GM08714 (cell line): ENCODE results near the gene CNST.
"Not testable (repeated sequence)": the region's sequence is repeated elsewhere in the genome, so short reads cannot be mapped to it uniquely, and the experiment has no call there.

Experiments
- H3K4me3 ChIP-seq: fragments of 200-500 bp; sonication (Bioruptor generic); 2 replicates; pipeline ENCODE4 v1.5.1; 2014; ENCODE audit warnings: mild to moderate bottlenecking, low read length, inconsistent platforms
- ZNF274 ChIP-seq: IDR thresholded peaks from 2 replicates; pipeline ENCODE4 v1.6.1; 2012; ENCODE audit warnings: mild to moderate bottlenecking, low read depth, low read length

CNST gene

GRCh38 chr1:246587606-246588005 is 21.4 kb downstream of the CNST start:
- no peak overlapping the region for H3K4me3 ChIP-seq

GRCh38 chr1:246588159-246588721 is 22.0 kb downstream of the CNST start:
- no peak for TF ChIP-seq ZNF274
- no peak overlapping the region for H3K4me3 ChIP-seq

More at GRCh38 chr1:246587606-246588005, 21.4 kb downstream of the CNST start:
- no peak for TF ChIP-seq ZNF274

DNA sequence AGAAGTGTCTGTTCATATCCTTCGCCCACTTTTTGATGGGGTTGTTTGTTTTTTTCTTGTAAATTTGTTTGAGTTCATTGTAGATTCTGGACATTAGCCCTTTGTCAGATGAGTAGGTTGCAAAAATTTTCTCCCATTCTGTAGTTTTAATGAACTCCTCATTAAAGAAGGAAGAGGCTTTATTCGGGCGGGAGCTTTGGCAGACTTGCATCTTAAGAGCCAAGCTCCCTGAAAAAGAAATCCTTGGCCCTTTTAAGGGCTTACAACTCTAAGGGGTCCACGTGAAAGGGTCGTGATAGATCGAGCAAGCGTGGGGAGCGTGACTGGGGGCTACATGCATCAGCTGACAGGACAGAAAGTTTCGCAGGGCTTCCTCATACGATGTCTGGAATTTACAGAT is 23.7 kb downstream of the CNST start:
- H3K4me3 ChIP-seq = not testable (repeated sequence)

- no peak overlapping the region for H3K4me3 ChIP-seq
- TF ChIP-seq ZNF274 = no peak
Observed at GRCh38 chr1:246591047-246591446, 24.8 kb downstream of the CNST start.

- TF ChIP-seq ZNF274 = no peak
- H3K4me3 ChIP-seq = no peak overlapping the region
Observed at GRCh38 chr1:246591504-246591903, 25.2 kb downstream of the CNST start.

GRCh38 chr1:246591958-246592357 is 25.7 kb downstream of the CNST start:
- no peak for TF ChIP-seq ZNF274
- H3K4me3 ChIP-seq = no peak overlapping the region

- no peak overlapping the region for H3K4me3 ChIP-seq
- TF ChIP-seq ZNF274 = no peak
Observed at GRCh38 chr1:246592695-246593094, 26.4 kb downstream of the CNST start.

DNA sequence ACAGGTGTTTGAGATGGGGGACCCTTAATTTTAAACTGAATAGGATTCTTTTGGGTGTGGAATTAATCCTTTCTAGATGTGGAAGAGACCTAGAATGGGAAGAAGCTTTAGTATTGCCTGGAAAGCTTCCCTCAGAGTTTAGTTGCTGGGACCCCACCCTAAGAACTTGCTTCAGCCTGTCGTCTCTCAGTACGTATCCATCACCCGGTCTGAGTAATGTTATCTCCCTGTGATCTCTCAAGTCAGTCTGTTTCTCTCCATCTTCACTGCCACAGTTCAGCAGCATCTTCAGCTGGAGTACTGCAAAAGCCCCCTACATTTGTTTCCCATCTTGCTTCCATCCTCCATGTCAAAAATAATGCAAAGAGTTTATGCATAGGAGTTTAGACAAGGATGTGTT is 28.9 kb downstream of the CNST start:
- H3K4me3 ChIP-seq = no peak overlapping the region
- no peak for TF ChIP-seq ZNF274

DNA sequence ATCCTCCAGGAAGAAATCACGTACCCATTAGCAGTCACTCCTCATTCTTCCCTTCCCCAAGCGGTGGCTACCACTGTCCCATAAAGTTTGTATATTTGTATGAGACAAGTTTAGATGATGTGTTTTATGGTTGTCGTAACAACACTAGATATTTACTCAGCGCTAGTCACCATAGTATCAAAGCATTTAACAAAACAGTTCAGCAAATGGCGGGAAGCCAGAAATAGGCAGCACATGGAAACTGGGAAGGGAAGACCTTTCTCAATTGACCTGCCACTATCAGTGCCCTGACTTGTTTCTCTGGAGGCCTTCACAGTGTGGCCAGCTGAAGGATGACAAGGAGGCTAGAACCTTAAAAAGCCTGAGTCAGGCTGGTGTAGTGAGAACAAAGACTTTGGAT is 31.1 kb downstream of the CNST start:
- no peak overlapping the region for H3K4me3 ChIP-seq
- TF ChIP-seq ZNF274 = no peak

GRCh38 chr1:246597971-246598370 is 31.7 kb downstream of the CNST start:
- TF ChIP-seq ZNF274 = no peak

DNA sequence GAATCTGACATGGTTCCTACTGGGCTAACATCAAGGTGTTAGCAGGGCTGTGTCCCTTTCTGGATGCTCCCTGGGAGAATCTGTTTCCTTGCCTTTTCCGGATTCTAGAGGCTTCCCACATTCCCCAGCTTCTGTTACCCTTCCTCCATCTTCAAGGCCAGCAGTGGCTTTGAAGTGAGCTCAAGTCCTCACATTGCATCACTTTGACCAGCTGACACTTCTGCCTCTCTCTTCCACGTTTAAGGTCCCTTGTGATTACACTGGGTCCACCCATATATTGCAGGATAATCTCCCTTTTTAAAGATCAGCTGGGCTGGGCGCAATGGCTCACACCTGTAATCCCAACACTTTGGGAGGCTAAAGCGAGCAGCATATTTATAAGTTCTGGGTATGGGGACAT is 33.1 kb downstream of the CNST start:
- no peak overlapping the region for H3K4me3 ChIP-seq
- no peak for TF ChIP-seq ZNF274

More at GRCh38 chr1:246597971-246598370, 31.7 kb downstream of the CNST start:
- H3K4me3 ChIP-seq = no peak overlapping the region

- TF ChIP-seq ZNF274 = no peak
- no peak overlapping the region for H3K4me3 ChIP-seq
Observed at GRCh38 chr1:246600579-246600978, 34.3 kb downstream of the CNST start.

GRCh38 chr1:246602194-246602593 is 35.9 kb downstream of the CNST start:
- TF ChIP-seq ZNF274 = no peak
- no peak overlapping the region for H3K4me3 ChIP-seq

DNA sequence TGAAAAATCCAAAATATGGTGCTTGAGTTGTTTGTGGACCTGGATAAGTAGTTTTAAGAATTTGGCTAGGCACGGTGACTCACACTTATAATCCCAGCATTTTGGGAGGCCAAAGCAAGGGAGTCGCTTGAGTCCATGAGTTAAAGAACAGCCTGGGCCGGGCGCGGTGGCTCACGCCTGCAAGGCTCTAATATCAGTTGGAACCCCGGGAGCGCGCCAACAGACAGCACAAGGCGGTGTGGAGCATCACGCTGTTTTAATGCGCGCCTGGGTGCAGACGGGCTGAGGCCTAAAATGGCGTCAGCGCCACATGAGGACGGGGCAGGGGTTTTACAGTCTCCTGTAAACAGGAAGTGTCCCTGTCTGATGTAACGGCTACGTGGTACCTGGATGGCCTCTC is 39.0 kb downstream of the CNST start:
- not testable (repeated sequence) for H3K4me3 ChIP-seq

GRCh38 chr1:246607462-246607861 is 41.2 kb downstream of the CNST start:
- H3K4me3 ChIP-seq = no peak overlapping the region
- TF ChIP-seq ZNF274 = no peak

GRCh38 chr1:246608616-246609376 is 42.5 kb downstream of the CNST start:
- no peak overlapping the region for H3K4me3 ChIP-seq
- no peak for TF ChIP-seq ZNF274
